Sciatic nerve (tissue), 2 donors: ENCODE measurements around the gene KRTAP20-2. TPM values are rescaled to one million over a fixed set of nuclear protein-coding genes. Genes with fewer than 3 reads are reported as not detected.

Experiments
- ATAC-seq: fragments of 200-7000 bp; cut with Tn5 transposase; one replicate; pipeline ENCODE4 v1.9.1; 2020; ENCODE audit warnings: mild to moderate bottlenecking, moderate library complexity
- DNase-seq: peaks from one replicate; pipeline ENCODE4 v3.0.0-alpha.2; 2020; ENCODE audit warnings: low spot score
- intact Hi-C: fragments of 100-400 bp; cut with DNase I; formaldehyde crosslinking; loops from one replicate; pipeline ENCODE4 v1.14.2; 2022
- total RNA-seq: library from RNA; stranded (reverse); fragmentation: NEBNext Ultra II Directional; extraction: Animal tissue kit (Norgen Biotek cat#: 25700); gene quantifications from one replicate; pipeline ENCODE4 v1.2.1, GENCODE V29; 2021
- donor health status: DM: no; HTN: no; CAD: no.
- donor health status: DM: no; HTN: no; CAD: no.

Gene KRTAP20-2
- total RNA-seq, 1 donor from 2014 or later = not detected

DNA sequence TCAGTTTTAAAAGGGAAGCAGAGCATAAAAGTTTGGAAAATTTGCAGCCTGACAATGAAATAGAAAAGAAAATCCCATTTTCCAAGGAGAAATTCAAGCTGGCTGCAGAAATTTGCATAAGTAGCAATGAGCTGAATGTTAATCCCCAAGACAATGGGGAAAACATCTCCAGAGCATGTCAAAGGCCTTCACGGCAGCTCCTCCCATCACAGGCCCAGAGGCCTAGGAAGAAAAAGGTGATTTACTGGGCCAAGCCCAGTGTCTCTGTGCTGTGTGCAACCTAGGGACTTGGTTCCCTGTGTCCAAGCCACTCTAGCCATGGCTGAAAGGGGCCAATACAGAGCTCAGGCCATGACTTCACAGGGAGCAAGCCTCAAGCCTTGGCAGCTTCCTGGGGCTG, 33.8 kb downstream of the KRTAP20-2 start:
- no peak for DNase-seq
- no peak for ATAC-seq

DNA sequence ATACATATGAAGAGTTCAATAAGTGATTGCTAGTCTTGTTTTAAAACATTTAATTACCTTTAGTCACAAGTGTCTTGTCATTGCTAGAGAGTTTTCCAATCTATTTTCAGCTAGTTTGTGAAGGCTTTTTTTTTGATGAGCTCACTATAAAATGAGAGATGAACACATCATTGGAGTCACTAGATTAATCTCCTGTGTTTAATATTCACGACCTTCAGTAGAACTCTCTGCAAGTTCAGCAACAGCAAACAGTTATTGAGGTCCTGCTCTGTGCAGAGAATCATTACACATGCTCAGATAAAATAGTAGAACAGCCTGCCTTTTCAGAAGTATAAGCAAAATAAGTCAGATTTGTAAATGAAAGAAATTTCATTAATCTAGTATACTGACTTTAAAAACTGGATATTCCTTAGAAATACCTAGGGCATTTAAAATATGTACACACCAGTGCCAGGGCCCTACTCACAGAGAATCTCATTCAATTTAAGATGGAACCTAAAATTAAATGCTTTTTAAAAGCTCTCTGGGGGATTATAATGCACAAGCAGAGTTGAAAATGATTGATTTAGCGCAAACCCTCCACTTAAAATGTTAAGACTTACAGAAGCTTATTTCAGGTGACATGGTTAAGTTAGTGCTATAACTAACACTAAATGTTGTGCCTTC, 38.1 kb downstream of the KRTAP20-2 start:
- DNase-seq (no peak), ATAC-seq (no peak)

More for the DNA sequence above, 33.8 kb downstream of the KRTAP20-2 start:
- intact Hi-C loops = no loop called here

DNA sequence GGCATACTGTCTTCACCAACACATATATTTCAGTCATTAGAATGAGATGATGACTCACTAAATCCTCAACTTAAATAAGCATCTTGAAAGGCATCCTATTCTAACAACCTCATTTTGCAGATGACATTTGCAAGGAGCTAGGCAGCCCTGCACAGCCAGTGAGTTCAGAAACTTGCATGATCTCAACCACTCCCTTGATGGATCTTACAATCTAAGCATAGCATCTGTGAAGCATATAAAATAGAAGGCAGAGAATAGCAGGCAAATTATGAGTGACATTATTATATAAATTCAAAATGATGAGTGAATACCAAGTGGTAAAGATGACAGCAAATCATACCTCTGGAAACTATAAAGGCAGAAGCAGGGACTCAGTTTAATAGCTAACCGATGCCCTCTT, 39.3 kb downstream of the KRTAP20-2 start:
- intact Hi-C loops = no loop called here
- no peak for ATAC-seq
- DNase-seq = no peak

More for the DNA sequence above, 38.1 kb downstream of the KRTAP20-2 start:
- intact Hi-C loops = no loop called here

DNA sequence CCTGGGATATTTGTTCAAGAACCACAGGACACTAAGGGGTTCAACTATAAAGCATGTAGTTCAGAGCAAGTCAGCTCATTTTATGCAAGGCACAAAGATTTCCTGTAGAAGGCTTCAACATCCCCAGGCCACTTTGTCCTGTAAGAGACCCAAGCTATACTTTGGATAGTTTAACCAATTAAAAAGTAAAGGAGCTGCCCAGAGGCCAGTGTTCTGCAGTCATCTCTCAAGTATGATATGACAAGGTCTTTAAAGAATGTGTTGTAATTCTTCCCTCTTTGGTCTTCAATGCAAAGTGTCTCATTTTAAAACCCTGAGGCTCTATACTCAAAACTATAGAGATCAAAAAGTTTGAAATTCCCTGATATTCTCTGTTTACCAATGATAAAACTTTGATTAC, 41.7 kb downstream of the KRTAP20-2 start:
- ATAC-seq = no peak
- no peak for DNase-seq
- intact Hi-C loops = no loop called here

DNA sequence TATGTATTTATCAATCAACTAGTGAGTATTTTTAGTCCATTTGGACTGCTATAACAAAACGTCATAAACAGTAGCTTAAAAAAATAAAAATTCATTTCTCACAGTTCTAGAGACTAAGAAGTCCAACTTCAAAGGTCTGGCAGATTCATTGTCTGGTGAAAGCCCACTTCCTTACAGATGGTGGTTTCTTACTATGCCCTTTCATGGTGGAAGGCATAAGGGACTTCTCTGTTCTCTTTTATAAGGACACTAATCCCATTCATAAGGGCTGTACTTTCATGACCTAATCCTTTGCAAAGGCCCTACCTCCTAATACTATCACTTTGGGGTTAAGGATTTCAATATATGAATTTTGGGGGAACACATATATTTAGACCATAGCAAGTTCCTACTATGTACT, 45.6 kb downstream of the KRTAP20-2 start:
- DNase-seq (no peak), ATAC-seq (no peak)
- intact Hi-C loops = no loop called here

DNA sequence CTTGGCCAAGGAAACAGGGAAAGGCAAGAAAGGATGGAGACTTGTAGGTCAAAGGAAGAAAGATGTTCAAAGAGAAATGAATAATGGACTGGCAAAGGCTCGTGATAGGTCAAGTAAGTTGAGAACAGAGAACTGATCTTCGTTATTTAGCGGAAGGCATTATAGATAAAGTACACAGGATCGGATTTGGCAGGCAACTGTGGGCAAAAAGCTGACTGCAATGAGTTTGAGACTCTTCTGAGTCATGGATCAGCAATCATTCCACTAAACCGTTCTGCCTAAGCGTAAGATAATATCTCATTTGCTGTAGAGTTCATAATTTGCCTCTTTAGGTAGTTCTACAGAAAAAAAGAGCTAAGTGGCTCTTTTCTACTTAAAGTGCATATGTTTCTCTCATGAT, 49.5 kb downstream of the KRTAP20-2 start:
- intact Hi-C loops = no loop called here
- DNase-seq = no peak
- no peak for ATAC-seq

Other genes starting within 250 kb of the KRTAP20-2 start
- not detected for gene KRTAP13-1, start 239.2 kb upstream of the KRTAP20-2 start, total RNA-seq
- gene KRTAP13-3, start 209.3 kb upstream of the KRTAP20-2 start, total RNA-seq = not detected
- gene KRTAP13-4, start 205.0 kb upstream of the KRTAP20-2 start, total RNA-seq = not detected
- not detected for gene KRTAP15-1, start 194.9 kb upstream of the KRTAP20-2 start, total RNA-seq
- gene KRTAP19-1, start 154.8 kb upstream of the KRTAP20-2 start, total RNA-seq = not detected
- not detected for gene KRTAP19-2, start 147.8 kb upstream of the KRTAP20-2 start, total RNA-seq
- not detected for gene KRTAP19-3, start 143.2 kb upstream of the KRTAP20-2 start, total RNA-seq
- gene KRTAP19-4, start 138.0 kb upstream of the KRTAP20-2 start, total RNA-seq = not detected
- not detected for gene KRTAP19-5, start 133.1 kb upstream of the KRTAP20-2 start, total RNA-seq
- not detected for gene KRTAP19-6, start 93.3 kb upstream of the KRTAP20-2 start, total RNA-seq
- not detected for gene KRTAP19-7, start 73.9 kb upstream of the KRTAP20-2 start, total RNA-seq
- gene KRTAP22-2, start 44.8 kb upstream of the KRTAP20-2 start, total RNA-seq = not detected
- not detected for gene KRTAP6-3, start 42.8 kb upstream of the KRTAP20-2 start, total RNA-seq
- not detected for gene KRTAP6-2, start 36.3 kb upstream of the KRTAP20-2 start, total RNA-seq
- gene KRTAP22-1, start 34.1 kb upstream of the KRTAP20-2 start, total RNA-seq = not detected
- not detected for gene KRTAP6-1, start 21.3 kb upstream of the KRTAP20-2 start, total RNA-seq
- not detected for gene KRTAP20-1, start 18.8 kb upstream of the KRTAP20-2 start, total RNA-seq
- not detected for gene KRTAP20-4, start 14.6 kb upstream of the KRTAP20-2 start, total RNA-seq
- not detected for gene KRTAP20-3, start 7.7 kb downstream of the KRTAP20-2 start, total RNA-seq
- gene KRTAP21-3, start 83.6 kb downstream of the KRTAP20-2 start, total RNA-seq = not detected
- gene KRTAP21-2, start 112.1 kb downstream of the KRTAP20-2 start, total RNA-seq = not detected
- gene KRTAP21-1, start 120.2 kb downstream of the KRTAP20-2 start, total RNA-seq = not detected
- not detected for gene KRTAP8-1, start 178.1 kb downstream of the KRTAP20-2 start, total RNA-seq
- gene KRTAP7-1, start 194.6 kb downstream of the KRTAP20-2 start, total RNA-seq = not detected
- gene KRTAP11-1, start 246.4 kb downstream of the KRTAP20-2 start, total RNA-seq = not detected